Astrocyte of the spinal cord (primary cell): Measurements from ENCODE around the gene GPR179.
A peak's percentile ranks its signal among the peaks of the same experiment; 100 is the strongest.
"Not testable (repeated sequence)": the region's sequence is repeated elsewhere in the genome, so short reads cannot be mapped to it uniquely, and the experiment has no call there.

Experiments used
- DNase-seq: peaks from one replicate; pipeline ENCODE4 v3.0.0; 2011; ENCODE audit warnings: low read depth, low spot score
- H3K4me3 ChIP-seq: 2 replicates; pipeline ENCODE4 v1.5.1; 2011; ENCODE audit warnings: low read depth, mild to moderate bottlenecking, low read length, moderate library complexity
- in situ Hi-C: cut with HindIII; loops from 2 replicates; pipeline ENCODE4 v1.10.0; 2017; ENCODE audit warnings: low sequenced_read_pairs
- TF ChIP-seq, protein P1 (sequence below): IDR thresholded peaks from 2 replicates; pipeline ENCODE4 v1.5.1; 2012; ENCODE audit warnings: low read depth, mild to moderate bottlenecking, low read length, inconsistent platforms

Gene GPR179

DNA sequence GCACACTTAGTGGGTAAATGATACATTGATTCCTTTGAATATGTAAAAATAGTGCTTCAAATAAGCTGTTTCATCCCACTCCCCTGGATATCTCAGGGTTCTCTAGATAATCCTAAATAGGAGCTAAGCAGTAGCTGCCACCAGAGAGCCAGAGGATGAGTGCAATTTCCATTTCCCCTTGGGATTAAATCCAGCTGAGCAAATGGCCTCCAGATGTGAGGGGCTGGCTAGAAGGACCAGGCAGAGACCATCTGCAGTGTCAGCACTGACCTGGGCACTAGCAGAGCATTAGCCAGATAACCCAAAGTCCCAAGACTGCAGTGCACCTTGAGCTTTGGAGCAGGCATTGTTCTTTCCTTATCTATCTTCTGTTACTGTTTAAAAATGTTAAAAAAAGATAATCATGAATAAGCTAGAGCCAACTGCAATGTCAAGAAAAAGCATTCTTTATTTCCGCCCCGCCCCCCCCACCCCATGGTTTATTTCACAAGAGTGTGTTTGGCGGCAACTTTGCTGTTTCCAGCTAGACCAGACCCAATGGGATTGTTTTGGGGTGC, 19.5 kb downstream of the GPR179 start:
- DNase-seq = no peak
- in situ Hi-C loops = no loop called here

DNA sequence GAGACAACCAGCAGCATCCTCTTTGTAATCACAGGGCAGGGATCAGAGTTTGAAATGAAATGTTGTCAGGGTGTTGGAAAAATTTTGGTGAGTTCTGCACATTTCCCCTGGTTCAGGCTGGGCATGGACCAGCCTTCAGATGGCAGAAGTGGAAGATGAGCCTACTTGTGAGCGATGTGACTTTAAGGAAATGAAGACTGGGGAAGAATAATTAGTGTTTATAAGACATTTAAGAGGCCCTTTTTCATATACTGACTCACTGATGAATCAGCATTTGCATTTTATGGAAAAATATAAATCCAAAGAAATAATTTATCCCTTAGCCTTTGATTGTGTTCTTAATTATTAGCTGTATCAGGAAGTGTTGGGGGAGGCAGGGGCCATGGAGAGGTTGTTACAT, 20.9 kb downstream of the GPR179 start:
- H3K4me3 ChIP-seq = no peak overlapping the region
- in situ Hi-C loops = no loop called here

More for the DNA sequence above, 19.5 kb downstream of the GPR179 start:
- TF ChIP-seq, protein P1, sequence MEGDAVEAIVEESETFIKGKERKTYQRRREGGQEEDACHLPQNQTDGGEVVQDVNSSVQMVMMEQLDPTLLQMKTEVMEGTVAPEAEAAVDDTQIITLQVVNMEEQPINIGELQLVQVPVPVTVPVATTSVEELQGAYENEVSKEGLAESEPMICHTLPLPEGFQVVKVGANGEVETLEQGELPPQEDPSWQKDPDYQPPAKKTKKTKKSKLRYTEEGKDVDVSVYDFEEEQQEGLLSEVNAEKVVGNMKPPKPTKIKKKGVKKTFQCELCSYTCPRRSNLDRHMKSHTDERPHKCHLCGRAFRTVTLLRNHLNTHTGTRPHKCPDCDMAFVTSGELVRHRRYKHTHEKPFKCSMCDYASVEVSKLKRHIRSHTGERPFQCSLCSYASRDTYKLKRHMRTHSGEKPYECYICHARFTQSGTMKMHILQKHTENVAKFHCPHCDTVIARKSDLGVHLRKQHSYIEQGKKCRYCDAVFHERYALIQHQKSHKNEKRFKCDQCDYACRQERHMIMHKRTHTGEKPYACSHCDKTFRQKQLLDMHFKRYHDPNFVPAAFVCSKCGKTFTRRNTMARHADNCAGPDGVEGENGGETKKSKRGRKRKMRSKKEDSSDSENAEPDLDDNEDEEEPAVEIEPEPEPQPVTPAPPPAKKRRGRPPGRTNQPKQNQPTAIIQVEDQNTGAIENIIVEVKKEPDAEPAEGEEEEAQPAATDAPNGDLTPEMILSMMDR = no peak
- H3K4me3 ChIP-seq = no peak overlapping the region

DNA sequence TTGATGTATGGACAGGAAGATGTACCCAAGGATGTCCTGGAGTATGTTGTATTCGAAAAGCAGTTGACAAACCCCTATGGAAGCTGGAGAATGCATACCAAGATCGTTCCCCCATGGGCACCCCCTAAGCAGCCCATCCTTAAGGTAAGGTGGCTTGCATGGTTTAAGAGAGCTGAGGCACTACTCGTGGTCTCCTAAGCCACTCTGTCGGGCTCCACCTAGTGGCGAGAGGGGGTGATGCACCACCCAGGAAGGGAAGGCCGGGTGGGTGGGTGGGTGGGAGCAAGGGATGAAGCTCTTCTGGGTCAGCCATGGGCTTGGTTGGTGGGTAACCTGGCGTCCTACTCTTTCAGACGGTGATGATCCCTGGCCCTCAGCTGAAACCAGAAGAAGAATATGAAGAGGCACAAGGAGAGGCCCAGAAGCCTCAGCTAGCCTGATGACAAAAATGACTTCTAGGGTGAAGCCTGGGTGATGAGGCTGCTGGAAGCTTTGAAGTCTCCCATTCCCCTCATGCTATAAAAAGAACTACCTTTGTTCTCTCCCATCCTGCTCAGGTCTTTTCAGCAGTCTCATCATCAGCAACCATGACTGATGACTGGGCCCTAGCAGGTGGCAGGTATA, 21.5 kb downstream of the GPR179 start:
- DNase-seq = peak; percentile 42
- TF ChIP-seq, protein P1 = peak; percentile 76
- in situ Hi-C loops = no loop called here
- no peak overlapping the region for H3K4me3 ChIP-seq

More for the DNA sequence above, 20.9 kb downstream of the GPR179 start:
- DNase-seq = no peak
- TF ChIP-seq, protein P1 = no peak

DNA sequence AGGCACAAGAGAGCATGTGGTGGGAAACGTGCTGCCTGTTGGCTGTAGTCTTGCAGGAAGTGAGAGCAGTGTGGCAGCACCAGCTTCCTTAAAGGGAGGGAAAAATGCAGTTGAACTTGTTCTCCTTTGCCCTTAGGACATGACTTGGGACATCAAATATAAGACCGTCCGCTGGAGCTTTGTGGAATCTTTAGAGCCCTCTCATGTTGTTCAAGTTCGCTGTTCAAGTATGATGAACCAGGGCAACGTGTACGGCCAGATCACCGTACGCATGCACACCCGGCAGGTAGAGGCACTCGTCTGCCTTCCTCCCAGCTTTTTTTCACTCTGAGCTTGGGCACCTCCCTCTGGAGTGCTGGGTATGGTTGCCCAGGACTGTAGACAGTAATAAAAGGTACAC, 23.3 kb downstream of the GPR179 start:
- TF ChIP-seq, protein P1 = no peak
- in situ Hi-C loops = no loop called here
- no peak for DNase-seq

DNA sequence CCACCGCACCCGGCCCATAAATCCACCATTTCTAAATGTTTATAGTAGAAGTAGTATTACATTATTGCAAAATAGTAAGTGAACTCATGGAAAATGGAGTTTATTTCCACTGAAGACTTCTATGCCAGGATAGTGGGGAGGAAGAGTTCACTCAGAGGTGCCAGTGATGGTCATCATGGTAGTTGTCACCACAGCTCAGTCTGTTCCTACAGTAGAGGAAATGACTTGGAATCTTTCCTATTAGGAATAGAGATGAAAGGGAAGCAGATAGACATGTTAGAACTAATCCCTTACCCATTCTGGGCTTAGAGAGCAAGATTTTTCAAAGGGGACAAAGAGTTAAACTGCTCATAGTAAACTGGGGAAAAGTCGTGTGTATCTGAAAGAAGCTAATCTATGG, 26.7 kb downstream of the GPR179 start:
- TF ChIP-seq, protein P1 = no peak
- in situ Hi-C loops = no loop called here
- DNase-seq = no peak
- no peak overlapping the region for H3K4me3 ChIP-seq

More for the DNA sequence above, 23.3 kb downstream of the GPR179 start:
- H3K4me3 ChIP-seq = no peak overlapping the region

DNA sequence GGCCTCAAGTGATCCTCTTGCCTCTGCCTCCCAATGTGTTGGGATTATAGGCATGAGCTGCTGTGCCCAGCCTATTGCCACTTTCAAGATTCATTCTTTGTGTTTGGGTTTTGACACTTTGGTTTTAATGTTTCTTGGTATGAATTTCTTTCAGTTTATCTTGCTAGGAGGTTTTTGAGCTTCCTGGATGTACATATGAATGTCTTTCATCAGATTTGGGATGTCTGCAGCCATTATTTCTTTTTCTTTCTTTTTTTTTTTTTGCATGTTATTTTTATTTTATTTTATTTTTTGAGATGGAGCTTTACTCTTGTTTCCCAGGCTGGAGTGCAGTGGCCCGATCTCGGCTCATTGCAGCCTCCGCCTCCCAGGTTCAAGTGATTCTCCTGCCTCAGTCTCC, 28.3 kb downstream of the GPR179 start:
- no peak for DNase-seq
- TF ChIP-seq, protein P1 = no peak
- in situ Hi-C loops = no loop called here
- no peak overlapping the region for H3K4me3 ChIP-seq

DNA sequence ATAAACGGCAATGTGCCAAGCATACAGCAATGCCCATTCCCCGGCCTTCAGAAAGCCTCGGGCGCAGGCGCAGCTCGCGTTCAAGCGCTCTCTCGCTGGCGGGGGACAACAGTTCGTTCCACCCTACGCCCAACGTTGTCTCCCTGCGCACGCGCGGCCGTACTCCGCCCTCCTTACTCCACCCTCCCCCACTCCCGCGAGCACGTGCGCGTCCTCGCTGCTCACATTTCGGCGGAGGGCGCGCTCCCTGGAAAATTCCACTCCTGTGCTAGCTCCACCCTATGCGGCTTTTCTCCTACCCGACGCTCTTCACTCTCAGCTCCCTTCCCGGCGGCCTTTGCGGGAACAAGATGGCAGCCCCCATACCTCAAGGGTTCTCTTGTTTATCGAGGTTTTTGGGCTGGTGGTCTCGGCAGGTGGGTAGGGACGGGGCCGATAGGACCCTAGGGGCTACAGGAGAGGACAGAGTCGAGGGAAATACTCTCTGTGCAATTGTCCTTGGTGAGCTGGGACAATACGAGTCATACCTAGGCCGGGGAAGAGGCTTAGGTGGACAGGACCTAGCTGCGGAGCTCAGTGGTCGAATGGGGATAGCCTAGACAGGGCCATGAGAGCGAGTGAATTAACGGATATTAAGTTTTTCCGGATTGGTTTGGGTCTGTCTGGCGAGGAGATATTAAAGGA, 46.8 kb downstream of the GPR179 start, which contains the start of gene MRPL45:
MRPL45 (plus strand) TSS at position 335 of the 684 bp plus-strand sequence; CDS start at position 351, 16 bp downstream.
- peak; percentile 96 for DNase-seq
- peak within 1 kb of the TSS; percentile 60 for H3K4me3 ChIP-seq
- in situ Hi-C loops = not testable (repeated sequence)

DNA sequence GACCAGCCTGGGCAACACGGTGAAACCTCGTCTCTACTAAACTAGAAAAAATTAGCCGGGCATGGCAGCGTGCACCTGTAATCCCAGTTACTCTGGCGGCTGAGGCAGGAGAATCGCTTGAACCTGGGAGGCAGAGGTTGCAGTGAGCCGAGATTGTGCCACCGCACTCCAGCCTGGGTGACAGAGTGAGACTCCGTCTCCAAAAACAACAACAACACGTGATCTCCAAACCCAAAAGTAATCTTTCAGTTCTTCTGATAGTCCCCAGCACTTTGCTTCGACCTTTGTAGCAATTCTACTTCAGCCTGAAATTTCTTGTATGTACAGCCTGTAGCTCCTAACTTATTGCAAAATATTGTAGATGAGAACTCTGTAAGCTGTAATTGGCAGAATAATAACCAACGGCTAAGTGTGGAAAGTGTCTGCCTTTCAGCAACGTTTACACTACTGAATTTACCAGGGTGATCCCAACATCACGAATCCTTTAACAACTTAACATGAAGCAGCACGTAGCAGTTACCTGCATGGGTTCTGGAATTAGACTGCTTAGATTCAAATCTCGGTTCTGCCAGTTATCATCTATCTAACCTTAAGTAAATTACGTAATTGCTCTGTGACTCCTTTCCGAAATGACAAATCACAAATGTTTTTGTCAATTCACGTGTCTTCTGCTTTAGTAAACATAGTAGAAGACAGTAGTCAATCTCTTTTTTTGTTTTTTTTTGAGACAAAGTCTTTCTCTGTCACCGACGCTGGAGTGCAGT, 48.0 kb downstream of the GPR179 start:
- H3K4me3 ChIP-seq, DNase-seq, in situ Hi-C loops: not testable (repeated sequence)

DNA sequence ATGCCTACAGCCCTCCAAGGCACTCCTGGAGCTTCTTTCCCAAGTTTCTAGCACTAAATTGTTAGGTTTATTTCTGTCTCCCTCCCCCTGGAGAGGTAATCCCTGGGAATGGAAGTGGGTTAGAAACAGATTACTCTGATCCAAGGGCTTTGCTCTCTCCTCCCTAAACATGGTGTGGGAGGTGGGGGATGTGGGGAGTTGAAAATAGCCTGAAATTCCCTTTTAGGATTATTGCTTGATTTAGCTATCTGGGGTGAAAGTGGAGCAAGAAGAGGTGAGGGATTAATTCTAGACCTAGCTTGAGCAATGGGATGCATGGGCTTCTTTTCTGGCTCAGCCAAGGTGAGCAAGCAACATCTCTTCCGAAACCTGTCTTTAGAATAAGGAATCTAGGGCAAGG, 54.0 kb downstream of the GPR179 start:
- DNase-seq, H3K4me3 ChIP-seq, in situ Hi-C loops: not testable (repeated sequence)
